GM18499 (cell line): Measurements from ENCODE around the gene EIF3I.

Experiments
- ATAC-seq: cut with Tn5 transposase; IDR thresholded peaks from one replicate; pipeline ENCODE4 v1.9.1; 2021; ENCODE audit warnings: moderate number of reproducible peaks; ENCODE audit not compliant: insufficient read depth, unreplicated experiment

EIF3I gene

GRCh38 chr1:32197837-32198236, 24.4 kb upstream of the EIF3I start:
- no peak for ATAC-seq

- no peak for ATAC-seq
Measured at GRCh38 chr1:32198237-32199042, 23.8 kb upstream of the EIF3I start.

- ATAC-seq = no peak
Measured at GRCh38 chr1:32199043-32199716, 23.0 kb upstream of the EIF3I start.

GRCh38 chr1:32199717-32200072, 22.5 kb upstream of the EIF3I start:
- no peak for ATAC-seq

- ATAC-seq = no peak
Measured at GRCh38 chr1:32200226-32201010, 21.8 kb upstream of the EIF3I start, which contains the start of gene CCDC28B. CCDC28B (plus strand) TSS chr1:32200595; CDS start chr1:32201936, 1,341 bp downstream.

- ATAC-seq = no peak
Measured at GRCh38 chr1:32201011-32201855, 21.0 kb upstream of the EIF3I start.

GRCh38 chr1:32204943-32205361, 17.3 kb upstream of the EIF3I start:
- ATAC-seq = no peak

GRCh38 chr1:32205401-32206370, 16.5 kb upstream of the EIF3I start, which contains the start of gene IQCC:
IQCC (plus strand) TSS chr1:32205671; CDS start chr1:32205682, 11 bp downstream.
- ATAC-seq = no peak

- ATAC-seq = no peak
Measured at GRCh38 chr1:32208469-32208868, 13.7 kb upstream of the EIF3I start.

GRCh38 chr1:32208891-32209328, 13.3 kb upstream of the EIF3I start, which contains the start of gene DCDC2B:
DCDC2B (plus strand) TSS chr1:32209089; CDS start chr1:32209094, 5 bp downstream.
- no peak for ATAC-seq

GRCh38 chr1:32215629-32216480, 6.4 kb upstream of the EIF3I start:
- no peak for ATAC-seq

- no peak for ATAC-seq
Measured at GRCh38 chr1:32216566-32216965, 5.6 kb upstream of the EIF3I start.

- ATAC-seq = no peak
Measured at GRCh38 chr1:32219022-32219421, 3.2 kb upstream of the EIF3I start.

GRCh38 chr1:32220746-32221580, 1.2 kb upstream of the EIF3I start:
- ATAC-seq = no peak

- ATAC-seq = no peak
Measured at GRCh38 chr1:32221581-32221979, 627 bp upstream of the EIF3I start.

GRCh38 chr1:32223683-32224082, 1.5 kb downstream of the EIF3I start:
- ATAC-seq = no peak

GRCh38 chr1:32224285-32224684, 2.1 kb downstream of the EIF3I start:
- ATAC-seq = no peak
